SKM-1 treated with dmso at 0.1 percent for 144 hours (cell line): Measurements from ENCODE around the gene DLD.
A peak's percentile ranks its signal among the peaks of the same experiment; 100 is the strongest.
"Not testable (repeated sequence)": the region's sequence is repeated elsewhere in the genome, so short reads cannot be mapped to it uniquely, and the experiment has no call there.

Source experiments
- DNase-seq: peaks from one replicate; lab custom pipeline; 2025; ENCODE audit not compliant: unreplicated experiment; lab: John Stamatoyannopoulos, UW

The DLD gene

GRCh38 chr7:107890962-107891635 is at the start of gene DLD:
DLD (plus strand) TSS chr7:107891183; CDS start chr7:107891251, 68 bp downstream.
- DNase-seq: peak; percentile 84

- no peak for DNase-seq
Observed at GRCh38 chr7:107842213-107842612, 48.8 kb upstream of the DLD start.

DNA sequence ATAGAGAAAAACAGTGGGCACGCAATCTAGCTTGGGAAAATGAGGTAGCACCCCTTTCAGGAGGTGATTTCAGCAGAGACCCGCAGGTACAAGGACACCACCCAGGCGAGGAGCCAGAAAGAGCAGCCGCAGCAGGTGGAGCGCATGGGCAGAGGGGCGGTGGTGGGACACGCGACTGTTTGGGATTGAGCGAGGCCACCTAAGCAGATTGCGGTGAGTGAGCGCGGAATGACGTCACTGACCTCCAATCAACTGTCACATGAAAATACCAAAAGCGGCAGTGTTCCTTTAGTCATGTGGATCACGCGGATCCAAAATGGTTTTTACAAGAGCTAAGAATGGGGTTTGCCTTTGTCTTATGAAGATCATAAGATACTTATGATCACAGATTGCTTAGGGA is 47.8 kb upstream of the DLD start:
- no peak for DNase-seq

- peak; percentile 47 for DNase-seq
Observed at GRCh38 chr7:107846324-107846723, 44.7 kb upstream of the DLD start.

- no peak for DNase-seq
Observed at GRCh38 chr7:107847168-107847835, 43.7 kb upstream of the DLD start.

GRCh38 chr7:107847836-107848175 is 43.2 kb upstream of the DLD start:
- not testable (repeated sequence) for DNase-seq

GRCh38 chr7:107848211-107848610 is 42.8 kb upstream of the DLD start:
- not testable (repeated sequence) for DNase-seq

- DNase-seq: no peak
Observed at GRCh38 chr7:107850216-107850615, 40.8 kb upstream of the DLD start.

GRCh38 chr7:107850643-107851042 is 40.3 kb upstream of the DLD start:
- no peak for DNase-seq

DNA sequence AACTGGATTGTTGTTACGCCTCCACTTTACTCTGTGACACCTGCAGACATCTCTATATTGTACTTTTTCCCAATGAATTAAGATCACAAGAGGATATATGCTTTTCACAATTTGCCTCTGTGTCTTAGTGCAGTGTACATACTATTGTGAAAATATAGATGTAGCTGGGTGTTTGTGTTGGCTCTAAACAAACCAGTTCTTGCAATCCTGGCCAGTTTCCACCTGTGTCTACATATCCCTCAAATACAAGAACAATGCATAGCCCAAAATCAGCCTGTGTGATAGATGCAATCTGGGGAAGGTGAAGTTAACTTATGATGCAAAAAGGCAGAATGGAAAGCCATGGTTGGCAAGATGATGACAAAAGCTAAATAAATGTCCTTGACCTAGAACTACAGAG is 36.5 kb upstream of the DLD start:
- DNase-seq: no peak

DNA sequence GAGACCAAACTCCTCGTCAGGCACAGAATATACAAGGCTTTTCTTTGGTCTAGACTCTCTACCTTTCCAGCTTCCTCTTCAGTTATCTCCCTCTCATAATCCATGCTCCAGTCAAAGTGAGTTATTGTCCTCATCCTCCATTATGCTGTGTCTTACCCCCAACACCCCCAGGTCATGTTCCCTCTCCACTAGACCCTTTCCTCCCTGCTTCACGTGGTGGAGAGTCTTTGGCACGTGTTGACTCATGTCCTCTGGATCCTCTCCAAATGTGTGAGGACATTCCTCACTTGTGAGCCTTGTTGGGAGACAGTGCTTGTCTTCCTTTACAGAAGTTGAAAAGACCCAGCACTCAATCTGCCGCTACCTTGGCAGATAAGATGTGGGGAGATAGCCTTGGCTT is 36.0 kb upstream of the DLD start:
- DNase-seq: no peak

- peak; percentile 55 for DNase-seq
Observed at GRCh38 chr7:107856806-107857540, 34.0 kb upstream of the DLD start.

DNA sequence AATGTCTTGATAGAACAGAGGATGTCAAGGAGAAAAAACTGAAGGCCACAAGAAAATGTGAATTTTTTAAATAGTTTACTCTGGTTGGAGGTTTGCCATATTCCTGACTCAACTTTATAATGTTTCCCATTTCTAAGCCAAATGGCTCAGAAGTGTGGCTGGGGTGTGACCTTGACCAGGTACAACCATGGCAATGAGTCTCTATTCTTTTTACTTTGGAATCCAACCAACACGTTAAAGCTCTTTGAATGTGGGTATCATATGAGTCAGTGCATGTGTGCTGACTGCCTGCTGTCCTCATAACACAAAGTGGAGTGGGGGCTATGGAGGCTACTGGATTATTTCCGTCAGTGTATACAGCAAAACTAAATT is 33.5 kb upstream of the DLD start:
- DNase-seq: no peak

GRCh38 chr7:107858280-107858679 is 32.7 kb upstream of the DLD start:
- no peak for DNase-seq

- DNase-seq: no peak
Observed at GRCh38 chr7:107860279-107860961, 30.6 kb upstream of the DLD start.

DNA sequence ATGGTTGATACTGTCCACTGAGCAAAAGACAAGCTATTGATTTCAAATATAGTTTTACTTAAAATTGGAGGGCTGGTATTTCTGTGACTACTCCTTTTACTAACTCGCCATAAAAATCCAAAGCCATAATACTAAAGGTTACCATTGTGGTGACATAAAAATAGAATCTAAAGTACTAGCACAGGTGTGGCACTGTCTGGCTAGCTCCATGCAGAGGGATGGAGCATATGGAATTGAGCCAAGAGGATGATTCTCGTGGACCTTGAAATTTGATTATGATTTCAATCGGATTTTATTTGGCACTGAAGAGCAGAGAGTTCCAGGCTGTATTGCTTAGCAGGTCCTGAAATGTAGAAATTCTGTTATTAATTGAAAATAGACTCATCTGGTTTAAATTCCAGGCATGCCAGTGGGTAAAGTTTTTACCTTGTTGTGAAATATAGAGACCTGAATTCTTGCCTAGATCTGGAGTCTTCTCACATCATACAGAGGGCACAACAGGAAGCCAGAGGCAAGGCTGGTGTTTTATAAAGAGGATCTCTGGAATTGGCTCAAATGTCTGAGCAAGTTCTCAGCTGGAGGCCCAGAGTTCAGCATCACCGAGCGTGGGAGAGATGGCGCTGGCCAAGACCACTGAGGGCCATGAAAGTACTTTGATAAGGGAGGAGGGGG is 29.9 kb upstream of the DLD start:
- no peak for DNase-seq

- DNase-seq: no peak
Observed at GRCh38 chr7:107865956-107866775, 24.8 kb upstream of the DLD start.

GRCh38 chr7:107867858-107868466 is 23.0 kb upstream of the DLD start:
- DNase-seq: no peak

DNA sequence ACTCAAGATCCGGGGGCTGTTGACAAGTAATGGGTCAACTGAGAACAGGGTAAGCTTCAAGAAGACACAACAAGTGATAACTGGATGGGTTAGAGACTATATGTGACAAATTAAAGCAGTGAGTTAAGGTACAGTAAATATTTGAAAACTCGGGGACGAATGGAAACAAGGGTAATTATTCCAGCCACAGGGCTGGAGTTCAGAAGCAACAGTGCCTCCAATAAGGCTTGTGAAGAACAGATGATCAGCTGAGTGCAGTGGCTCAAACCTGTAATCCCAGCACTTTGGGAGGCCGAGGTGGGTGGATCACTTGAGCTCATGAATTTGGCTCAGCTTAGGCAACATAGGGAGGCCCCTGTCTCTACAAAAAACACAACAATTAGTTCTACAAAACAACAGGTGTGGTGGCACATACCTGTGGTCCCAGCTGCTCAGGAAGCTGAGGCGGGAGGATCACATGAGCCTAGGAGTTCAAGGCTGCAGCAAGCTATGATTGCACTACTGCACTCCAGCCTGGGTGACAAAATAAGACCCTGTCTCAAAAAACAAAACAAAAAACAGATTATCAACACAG is 20.5 kb upstream of the DLD start:
- no peak for DNase-seq

DNA sequence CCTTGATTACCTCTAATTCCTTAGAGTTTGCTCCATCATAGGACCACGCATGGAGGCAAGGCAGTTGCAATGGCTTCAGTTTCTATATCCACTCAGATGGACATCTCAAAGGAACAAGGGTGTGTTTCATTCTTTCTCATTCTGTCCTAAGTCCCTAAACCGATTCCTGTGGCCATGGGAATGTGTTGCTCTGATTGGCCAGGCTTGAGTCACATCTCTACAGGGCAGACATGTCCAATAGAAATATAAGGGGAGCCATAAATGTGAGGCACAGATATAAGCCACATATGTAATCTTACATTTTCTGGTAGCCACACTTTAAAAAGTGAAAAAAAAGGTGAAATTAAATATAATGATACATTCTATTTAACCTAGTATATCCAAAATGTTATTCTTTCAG is 16.9 kb upstream of the DLD start:
- no peak for DNase-seq
